Osteoblast (primary cell): ENCODE data around the gene SOX30. TPM values are rescaled to one million over a fixed set of nuclear protein-coding genes. Genes with fewer than 3 reads are reported as not detected.

Experiments
- DNase-seq: peaks from one replicate; pipeline ENCODE4 v3.0.0; 2011; ENCODE audit warnings: low spot score, mixed read lengths; ENCODE audit not compliant: insufficient read length; ENCODE audit errors: missing footprints
- H2AFZ ChIP-seq: 2 replicates; pipeline ENCODE4 v1.6.0; 2011; ENCODE audit warnings: mild to moderate bottlenecking, low read length
- H3K27ac ChIP-seq: 2 replicates; pipeline ENCODE4 v1.5.1; 2011; ENCODE audit warnings: mild to moderate bottlenecking, low read depth, low read length, moderate library complexity
- H3K27me3 ChIP-seq: 2 replicates; pipeline ENCODE4 v1.6.0; 2012; ENCODE audit warnings: mild to moderate bottlenecking, control low read depth, inconsistent platforms, low read length, moderate library complexity; ENCODE audit not compliant: insufficient read depth
- H3K36me3 ChIP-seq: 2 replicates; pipeline ENCODE4 v1.5.1; 2011; ENCODE audit warnings: mild to moderate bottlenecking, low read length, control low read depth, moderate library complexity; ENCODE audit not compliant: insufficient read depth
- H3K4me1 ChIP-seq: 2 replicates; pipeline ENCODE4 v1.5.1; 2011; ENCODE audit warnings: mild to moderate bottlenecking, low read length, control low read depth, moderate library complexity; ENCODE audit not compliant: insufficient read depth
- H3K4me2 ChIP-seq: 2 replicates; pipeline ENCODE4 v1.6.0; 2011; ENCODE audit warnings: mild to moderate bottlenecking, low read length; ENCODE audit not compliant: insufficient read depth
- H3K4me3 ChIP-seq: fragments of 200-600 bp; sonication (generic); 3 replicates; pipeline ENCODE4 v1.5.1; 2012; ENCODE audit warnings: mild to moderate bottlenecking, low read length, inconsistent platforms; ENCODE audit not compliant: insufficient read depth
- H3K79me2 ChIP-seq: 2 replicates; pipeline ENCODE4 v1.6.0; 2012; ENCODE audit warnings: mild to moderate bottlenecking, low read length, control low read depth, inconsistent platforms; ENCODE audit not compliant: insufficient read depth
- H3K9me3 ChIP-seq: 2 replicates; pipeline ENCODE4 v1.5.1; 2011; ENCODE audit warnings: low read depth, low read length, control low read depth
- H4K20me1 ChIP-seq: 2 replicates; pipeline ENCODE4 v1.6.0; 2012; ENCODE audit warnings: mild to moderate bottlenecking, low read length, control low read depth; ENCODE audit not compliant: insufficient read depth
- CTCF ChIP-seq: IDR thresholded peaks from 2 replicates; pipeline ENCODE4 v1.5.1; 2011; ENCODE audit warnings: mild to moderate bottlenecking, low read depth, low read length, moderate library complexity; ENCODE audit errors: extremely low read depth
- total RNA-seq: library from RNA; depleted of rRNA; stranded (reverse); fragments of >200 nt; gene quantifications from 2 replicates; pipeline ENCODE4 v1.2.3, GENCODE V29; 2012

SOX30 gene
- total RNA-seq, 1 donor = under 0.01 TPM

DNA sequence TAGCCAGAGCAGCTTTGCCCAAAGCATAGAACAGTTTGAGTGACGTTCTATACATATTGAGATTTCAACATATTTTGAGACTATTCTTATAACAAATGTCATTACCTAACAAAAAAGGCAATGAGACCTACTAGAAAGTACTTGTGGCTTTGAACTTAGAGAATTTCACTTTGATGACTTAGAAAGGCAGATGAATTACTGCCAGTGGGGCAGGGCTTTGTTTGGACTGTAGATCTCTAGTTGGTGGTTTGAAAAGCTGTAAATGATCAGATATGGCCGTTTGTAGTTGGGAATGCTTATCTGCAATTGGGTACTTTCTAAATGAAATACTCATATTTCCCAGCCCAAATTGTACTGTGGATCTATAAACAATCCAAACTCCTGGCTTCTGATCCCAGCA is 28.1 kb downstream of the SOX30 start:
- Histone ChIP-seq H3K4me1 (no peaks in the 10 kb centered on the region), H3K4me3 (no peak overlapping the region)

GRCh38 chr5:157620776-157621175 is 31.5 kb downstream of the SOX30 start:
- Histone ChIP-seq H3K36me3 (no peaks in the 10 kb centered on the region), H3K4me1 (no peaks in the 10 kb centered on the region), H3K79me2 (no peaks in the 10 kb centered on the region), H3K27ac (no peak overlapping the region), H3K27me3 (no peaks in the 10 kb centered on the region), H3K4me3 (no peak overlapping the region), H2AFZ (no peak overlapping the region), H4K20me1 (no peaks in the 10 kb centered on the region), H3K4me2 (no peak overlapping the region), H3K9me3 (no peaks in the 10 kb centered on the region)
- no peak for TF ChIP-seq CTCF
- DNase-seq = no peak

More for the DNA sequence above, 28.1 kb downstream of the SOX30 start:
- no peak for DNase-seq
- Histone ChIP-seq H3K9me3 (no peaks in the 10 kb centered on the region), H3K4me2 (no peak overlapping the region), H2AFZ (no peak overlapping the region), H3K79me2 (no peaks in the 10 kb centered on the region), H3K27me3 (no peaks in the 10 kb centered on the region), H3K27ac (no peak overlapping the region), H4K20me1 (no peaks in the 10 kb centered on the region), H3K36me3 (no peaks in the 10 kb centered on the region)
- TF ChIP-seq CTCF = no peak

- Histone ChIP-seq H3K9me3 (no peaks in the 10 kb centered on the region), H3K4me3 (no peak overlapping the region), H3K4me1 (no peaks in the 10 kb centered on the region), H3K27me3 (no peaks in the 10 kb centered on the region), H3K4me2 (no peak overlapping the region), H3K79me2 (no peaks in the 10 kb centered on the region), H3K27ac (no peak overlapping the region), H4K20me1 (no peaks in the 10 kb centered on the region), H3K36me3 (no peaks in the 10 kb centered on the region), H2AFZ (no peak overlapping the region)
- TF ChIP-seq CTCF = no peak
- no peak for DNase-seq
Measured at GRCh38 chr5:157618191-157618765, 34.0 kb downstream of the SOX30 start.

- no peak overlapping the region for H3K4me3 ChIP-seq
- H3K9me3 ChIP-seq = no peaks in the 10 kb centered on the region
- H4K20me1 ChIP-seq = no peaks in the 10 kb centered on the region
- H2AFZ ChIP-seq = no peak overlapping the region
- no peak overlapping the region for H3K27ac ChIP-seq
- no peaks in the 10 kb centered on the region for H3K4me1 ChIP-seq
- no peaks in the 10 kb centered on the region for H3K27me3 ChIP-seq
- H3K4me2 ChIP-seq = no peak overlapping the region
- DNase-seq = no peak
- TF ChIP-seq CTCF = no peak
- H3K36me3 ChIP-seq = no peaks in the 10 kb centered on the region
- H3K79me2 ChIP-seq = no peaks in the 10 kb centered on the region
Measured at GRCh38 chr5:157616785-157617184, 35.5 kb downstream of the SOX30 start.
